C4-2B (cell line): Measurements from ENCODE around the gene DZIP1L.

Experiments
- ZFX ChIP-seq: fragments of 450-650 bp; IDR thresholded peaks from 2 replicates; pipeline ENCODE4 v1.6.1; 2017
- TF ChIP-seq, protein P1 (sequence below): fragments of 450-650 bp; conservative IDR thresholded peaks from 2 replicates; pipeline ENCODE4 v1.5.1; 2017; ENCODE audit warnings: mild to moderate bottlenecking

DNA sequence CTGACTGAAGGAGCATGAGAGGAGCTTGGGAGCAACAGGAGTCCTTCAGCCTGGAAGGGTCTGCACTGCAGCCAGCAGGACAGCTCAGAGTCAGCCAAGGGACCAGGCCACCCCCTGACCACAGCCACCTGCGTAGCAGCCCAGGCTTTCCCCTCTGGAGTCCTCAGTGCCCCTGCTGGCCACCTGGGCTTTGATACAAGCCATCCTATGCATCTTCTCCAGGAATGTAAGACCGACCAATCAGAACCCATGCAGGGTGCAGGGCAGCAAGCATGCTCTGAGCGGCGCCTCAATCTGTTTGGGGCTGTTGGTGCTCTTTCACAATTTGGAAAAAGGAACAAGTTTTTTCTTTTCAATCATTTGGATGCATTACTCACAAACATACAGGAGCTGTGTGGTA is 52.0 kb downstream of the DZIP1L start:
- TF ChIP-seq, protein P1, sequence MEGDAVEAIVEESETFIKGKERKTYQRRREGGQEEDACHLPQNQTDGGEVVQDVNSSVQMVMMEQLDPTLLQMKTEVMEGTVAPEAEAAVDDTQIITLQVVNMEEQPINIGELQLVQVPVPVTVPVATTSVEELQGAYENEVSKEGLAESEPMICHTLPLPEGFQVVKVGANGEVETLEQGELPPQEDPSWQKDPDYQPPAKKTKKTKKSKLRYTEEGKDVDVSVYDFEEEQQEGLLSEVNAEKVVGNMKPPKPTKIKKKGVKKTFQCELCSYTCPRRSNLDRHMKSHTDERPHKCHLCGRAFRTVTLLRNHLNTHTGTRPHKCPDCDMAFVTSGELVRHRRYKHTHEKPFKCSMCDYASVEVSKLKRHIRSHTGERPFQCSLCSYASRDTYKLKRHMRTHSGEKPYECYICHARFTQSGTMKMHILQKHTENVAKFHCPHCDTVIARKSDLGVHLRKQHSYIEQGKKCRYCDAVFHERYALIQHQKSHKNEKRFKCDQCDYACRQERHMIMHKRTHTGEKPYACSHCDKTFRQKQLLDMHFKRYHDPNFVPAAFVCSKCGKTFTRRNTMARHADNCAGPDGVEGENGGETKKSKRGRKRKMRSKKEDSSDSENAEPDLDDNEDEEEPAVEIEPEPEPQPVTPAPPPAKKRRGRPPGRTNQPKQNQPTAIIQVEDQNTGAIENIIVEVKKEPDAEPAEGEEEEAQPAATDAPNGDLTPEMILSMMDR, result no peak
- no peak for TF ChIP-seq ZFX
